ENCODE measurements around the gene LMNA.

DNA sequence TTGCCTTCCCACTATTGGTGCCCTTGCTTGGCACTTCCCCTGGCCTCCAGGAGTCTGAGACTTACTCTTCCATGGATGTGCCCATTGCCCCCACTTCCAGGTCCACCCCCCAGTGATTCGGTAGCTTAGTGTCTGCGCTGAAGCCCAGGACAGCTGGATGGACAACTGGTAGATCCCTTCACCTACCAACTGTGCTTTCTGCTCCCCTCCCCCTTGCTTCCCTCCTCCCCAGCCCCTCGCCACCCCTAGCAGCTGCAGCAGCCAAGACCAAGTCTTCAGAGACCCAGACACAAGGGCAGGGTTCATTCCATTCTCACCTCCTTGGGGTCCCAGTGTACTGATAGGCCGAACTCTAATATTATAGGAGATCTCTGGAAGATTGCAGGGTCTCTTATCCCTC, 6.9 kb downstream of the LMNA start:
- TF ChIP-seq, protein P1, sequence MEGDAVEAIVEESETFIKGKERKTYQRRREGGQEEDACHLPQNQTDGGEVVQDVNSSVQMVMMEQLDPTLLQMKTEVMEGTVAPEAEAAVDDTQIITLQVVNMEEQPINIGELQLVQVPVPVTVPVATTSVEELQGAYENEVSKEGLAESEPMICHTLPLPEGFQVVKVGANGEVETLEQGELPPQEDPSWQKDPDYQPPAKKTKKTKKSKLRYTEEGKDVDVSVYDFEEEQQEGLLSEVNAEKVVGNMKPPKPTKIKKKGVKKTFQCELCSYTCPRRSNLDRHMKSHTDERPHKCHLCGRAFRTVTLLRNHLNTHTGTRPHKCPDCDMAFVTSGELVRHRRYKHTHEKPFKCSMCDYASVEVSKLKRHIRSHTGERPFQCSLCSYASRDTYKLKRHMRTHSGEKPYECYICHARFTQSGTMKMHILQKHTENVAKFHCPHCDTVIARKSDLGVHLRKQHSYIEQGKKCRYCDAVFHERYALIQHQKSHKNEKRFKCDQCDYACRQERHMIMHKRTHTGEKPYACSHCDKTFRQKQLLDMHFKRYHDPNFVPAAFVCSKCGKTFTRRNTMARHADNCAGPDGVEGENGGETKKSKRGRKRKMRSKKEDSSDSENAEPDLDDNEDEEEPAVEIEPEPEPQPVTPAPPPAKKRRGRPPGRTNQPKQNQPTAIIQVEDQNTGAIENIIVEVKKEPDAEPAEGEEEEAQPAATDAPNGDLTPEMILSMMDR (IDR thresholded peaks at IDR 0.05) = no peak
- no peak for TF ChIP-seq POLR2A (IDR thresholded peaks at IDR 0.05)
- TF ChIP-seq EP300 (IDR thresholded peaks at IDR 0.05) = no peak

Measured in ovary (tissue), 3 donors.